Esophagus (tissue), 2 donors: ENCODE data around the gene RNF144B. TPM values are rescaled to one million over a fixed set of nuclear protein-coding genes. Genes with fewer than 3 reads are reported as not detected.
"Not testable (repeated sequence)": the region's sequence is repeated elsewhere in the genome, so short reads cannot be mapped to it uniquely, and the experiment has no call there.

ENCODE experiments used
- H3K27ac ChIP-seq, 2 donors: one replicate each; pipeline ENCODE4 v1.5.1; 2013; ENCODE audit warnings: low read depth in 2 of 2, mild to moderate bottlenecking in 2 of 2, inconsistent platforms in 1 of 2, low read length in 1 of 2, moderate library complexity in 1 of 2
- H3K27me3 ChIP-seq, 2 donors: one replicate each; pipeline ENCODE4 v1.6.1; 2013; ENCODE audit warnings: low read length in 2 of 2, control low read depth in 1 of 2, mild to moderate bottlenecking in 1 of 2; ENCODE audit not compliant: insufficient read depth in 2 of 2, control insufficient read depth in 1 of 2
- H3K36me3 ChIP-seq, 2 donors: one replicate each; pipeline ENCODE4 v1.6.1; 2013; ENCODE audit warnings: low read length in 1 of 2; ENCODE audit not compliant: control insufficient read depth in 2 of 2, insufficient read depth in 2 of 2
- H3K4me1 ChIP-seq, 2 donors: one replicate each; pipeline ENCODE4 v1.6.1; 2013; ENCODE audit warnings: low read length in 1 of 2; ENCODE audit not compliant: control insufficient read depth in 2 of 2, insufficient read depth in 2 of 2
- H3K4me3 ChIP-seq, 2 donors: one replicate each; pipeline ENCODE4 v1.5.1; 2013; ENCODE audit warnings: low read length in 2 of 2, mild to moderate bottlenecking in 2 of 2, low read depth in 1 of 2, moderate library complexity in 1 of 2
- H3K9me3 ChIP-seq, 2 donors: one replicate each; pipeline ENCODE4 v1.6.1; 2013; ENCODE audit warnings: mild to moderate bottlenecking in 2 of 2, low read depth in 1 of 2, low read length in 1 of 2, moderate library complexity in 1 of 2; ENCODE audit not compliant: control insufficient read depth in 2 of 2, insufficient read depth in 1 of 2
- WGBS, 2 donors: extraction: QIAGEN DNeasy Blood & Tissue Kit; methylation state at CpG; one replicate each; pipeline ENCODE4 v1.1.7; 2013; 5-methylcytosine and 5-hydroxymethylcytosine counted together
- polyA plus RNA-seq, 2 donors: library from polyadenylated mRNA; stranded (reverse); fragments of 200-250 nt; gene quantifications; one replicate each; pipeline ENCODE4 v1.2.3, GENCODE V29; 2013
- donor health status: healthy with polysubstance abuse.
- donor health status: Bipolar disorder and iron deficiency.

The RNF144B gene
- polyA plus RNA-seq, 2 donors, result 5.4 to 6.5 TPM

DNA sequence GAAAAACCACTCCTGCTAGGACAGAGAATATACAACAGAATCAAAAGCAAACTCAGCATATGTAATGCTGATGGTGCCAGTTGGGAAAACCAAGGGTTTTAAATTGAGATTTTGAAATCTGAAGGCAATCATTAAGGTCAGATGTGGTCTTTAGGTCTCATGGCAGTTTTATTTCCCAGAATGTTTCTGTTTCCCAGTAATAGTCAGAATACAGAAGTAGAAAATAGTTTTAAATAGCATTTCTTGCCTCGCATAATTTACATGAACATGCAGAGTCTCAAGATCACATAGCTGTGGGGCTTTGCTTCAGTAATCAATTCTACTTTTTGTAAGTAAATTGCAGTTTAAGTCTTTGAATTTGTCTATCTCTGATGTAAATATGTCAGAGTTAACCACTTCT, 58.1 kb downstream of the RNF144B start:
- Histone ChIP-seq H3K9me3 (no peaks in the 10 kb centered on the region), H3K4me1 (no peaks in the 10 kb centered on the region), H3K27ac (no peak overlapping the region), H3K27me3 (no peaks in the 10 kb centered on the region), H3K4me3 (no peak overlapping the region), H3K36me3 (no peaks in the 10 kb centered on the region)
- WGBS, 2 donors, result 84 to 93% methylated on average over 1 of the region's 1 CpG

DNA sequence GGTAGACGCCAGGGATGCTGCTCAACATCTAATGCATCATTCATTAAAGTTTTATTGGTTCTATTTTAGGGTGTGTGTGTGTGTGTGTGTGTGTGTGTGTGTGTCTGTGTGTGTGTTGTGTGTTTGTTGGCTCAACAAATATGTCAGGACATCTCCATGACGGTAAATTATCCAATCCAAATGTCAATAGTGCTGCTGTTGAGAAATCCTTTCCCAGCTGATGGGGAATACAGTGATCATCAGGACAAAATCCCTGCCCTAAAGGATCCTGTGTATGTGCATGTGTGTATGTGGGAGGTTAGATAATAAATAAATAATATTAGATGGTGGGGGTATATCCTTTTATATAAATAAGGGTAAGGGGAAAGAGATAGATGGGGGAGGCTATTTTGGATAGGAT, 59.6 kb downstream of the RNF144B start:
- no peak overlapping the region for H3K27ac ChIP-seq
- no peak overlapping the region for H3K4me3 ChIP-seq
- no peaks in the 10 kb centered on the region for H3K27me3 ChIP-seq
- H3K9me3 ChIP-seq, result no peaks in the 10 kb centered on the region
- WGBS, 2 donors, result 94 to 95% methylated on average over 2 of the region's 2 CpGs
- H3K36me3 ChIP-seq, result no peaks in the 10 kb centered on the region
- H3K4me1 ChIP-seq, result no peaks in the 10 kb centered on the region

DNA sequence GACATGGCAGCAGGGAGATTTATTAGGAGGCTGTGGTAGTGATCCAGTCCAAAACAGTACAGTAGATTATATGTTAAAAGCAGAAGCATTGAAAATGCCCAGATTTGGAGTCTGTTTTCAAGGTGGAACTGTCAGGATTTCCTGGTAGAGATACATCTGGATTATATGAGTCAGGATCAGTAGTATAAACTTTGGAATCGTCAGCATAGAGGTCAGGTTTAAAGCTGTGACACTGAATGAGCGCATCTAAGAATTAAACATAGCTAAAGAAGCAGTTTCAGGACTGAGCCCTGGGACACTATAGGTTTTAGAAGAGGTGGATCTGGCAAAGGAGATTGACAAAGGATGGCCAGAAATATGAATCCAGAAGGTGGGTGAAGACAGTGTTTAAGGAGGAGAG, 60.4 kb downstream of the RNF144B start:
- Histone ChIP-seq H3K36me3 (no peaks in the 10 kb centered on the region), H3K27ac (no peak overlapping the region), H3K4me1 (no peaks in the 10 kb centered on the region), H3K9me3 (no peaks in the 10 kb centered on the region), H3K27me3 (no peaks in the 10 kb centered on the region), H3K4me3 (no peak overlapping the region)
- WGBS, 2 donors, result 73 to 79% methylated on average over 2 of the region's 2 CpGs

DNA sequence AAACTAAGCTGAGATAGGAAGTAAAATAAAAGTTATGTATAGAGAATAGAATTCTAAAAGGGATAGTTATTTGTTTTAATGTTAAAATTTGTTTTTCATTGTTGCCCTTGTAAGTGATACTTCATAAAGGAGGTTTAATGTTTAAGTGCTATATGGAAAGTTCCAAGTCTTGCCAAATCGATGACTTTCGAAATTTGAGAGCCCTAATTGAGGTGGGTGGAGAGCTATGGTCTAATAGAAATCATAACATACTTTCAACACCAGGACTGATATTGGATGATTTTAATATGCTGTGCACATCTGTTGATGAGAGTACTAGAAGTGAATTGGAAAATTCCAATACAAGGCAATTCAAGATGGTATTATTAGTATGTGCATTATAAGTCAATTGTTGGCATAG, 64.6 kb downstream of the RNF144B start:
- WGBS, 2 donors, result 92 to 93% methylated on average over 2 of the region's 2 CpGs
- H3K4me1 ChIP-seq, result no peaks in the 10 kb centered on the region
- H3K9me3 ChIP-seq, result no peaks in the 10 kb centered on the region
- no peak overlapping the region for H3K4me3 ChIP-seq
- H3K36me3 ChIP-seq, result no peaks in the 10 kb centered on the region
- H3K27me3 ChIP-seq, result no peaks in the 10 kb centered on the region
- H3K27ac ChIP-seq, result no peak overlapping the region

DNA sequence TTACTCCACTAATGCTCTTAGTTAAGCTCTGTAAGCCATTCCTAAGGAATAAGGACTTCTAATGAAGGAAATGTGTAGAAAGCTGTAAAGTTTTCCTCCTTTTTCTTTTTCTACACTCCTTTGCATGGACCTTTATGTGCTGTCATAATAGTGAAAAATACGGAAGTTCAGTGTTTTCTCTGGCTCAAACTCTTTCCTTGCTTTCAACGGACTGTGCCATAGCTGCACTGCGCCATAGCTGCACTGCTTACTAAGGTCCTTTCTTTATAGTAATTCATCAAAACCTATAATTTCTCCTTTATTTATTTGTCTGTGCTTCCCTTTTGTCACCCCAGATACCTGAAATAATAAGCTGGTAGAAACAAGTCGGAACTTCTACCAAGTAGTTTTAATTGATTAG, 67.3 kb downstream of the RNF144B start:
- no peak overlapping the region for H3K27ac ChIP-seq
- H3K9me3 ChIP-seq, result no peaks in the 10 kb centered on the region
- no peak overlapping the region for H3K4me3 ChIP-seq
- H3K27me3 ChIP-seq, result no peaks in the 10 kb centered on the region
- 80% methylated on average over 4 of the region's 4 CpGs for WGBS, 2 donors
- peaks cover 0 to 3% of the 10 kb centered on the region in 2 donors for H3K36me3 ChIP-seq
- H3K4me1 ChIP-seq, result no peaks in the 10 kb centered on the region

DNA sequence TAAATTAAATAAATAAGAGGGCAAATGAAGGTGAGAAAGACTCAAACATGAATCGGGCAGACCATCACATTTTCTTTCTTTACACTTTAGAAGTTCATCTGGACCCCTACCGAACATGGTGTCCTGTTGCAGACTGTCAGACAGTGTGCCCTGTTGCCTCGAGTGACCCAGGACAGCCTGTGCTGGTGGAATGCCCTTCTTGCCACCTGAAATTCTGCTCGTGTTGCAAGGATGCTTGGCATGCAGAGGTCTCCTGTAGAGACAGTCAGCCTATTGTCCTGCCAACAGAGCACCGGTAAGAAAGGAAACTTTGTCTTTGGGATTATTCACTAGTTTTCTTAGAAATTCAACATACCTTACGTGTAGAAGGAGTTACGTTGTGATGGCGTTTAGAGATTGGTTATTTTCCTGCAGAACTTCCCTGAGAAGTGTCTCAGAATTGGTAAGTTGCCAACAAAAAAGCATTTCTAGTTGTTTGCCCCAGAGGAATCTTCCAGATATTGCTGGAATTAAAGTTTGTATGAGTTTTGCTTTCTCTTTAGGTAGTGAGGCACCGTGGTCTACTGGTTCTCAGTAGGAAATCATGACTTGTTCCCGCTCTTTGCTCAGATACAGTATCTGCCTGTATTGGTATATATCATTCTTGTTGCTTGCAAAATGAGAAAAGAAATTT, 70.1 kb downstream of the RNF144B start:
- Histone ChIP-seq H3K36me3 (peaks cover 3% of the 10 kb centered on the region in 2 donors), H3K4me3 (no peak overlapping the region), H3K9me3 (no peaks in the 10 kb centered on the region), H3K4me1 (no peaks in the 10 kb centered on the region), H3K27ac (no peak overlapping the region), H3K27me3 (no peaks in the 10 kb centered on the region)
- 74 to 77% methylated on average over 10 of the region's 10 CpGs for WGBS, 2 donors

DNA sequence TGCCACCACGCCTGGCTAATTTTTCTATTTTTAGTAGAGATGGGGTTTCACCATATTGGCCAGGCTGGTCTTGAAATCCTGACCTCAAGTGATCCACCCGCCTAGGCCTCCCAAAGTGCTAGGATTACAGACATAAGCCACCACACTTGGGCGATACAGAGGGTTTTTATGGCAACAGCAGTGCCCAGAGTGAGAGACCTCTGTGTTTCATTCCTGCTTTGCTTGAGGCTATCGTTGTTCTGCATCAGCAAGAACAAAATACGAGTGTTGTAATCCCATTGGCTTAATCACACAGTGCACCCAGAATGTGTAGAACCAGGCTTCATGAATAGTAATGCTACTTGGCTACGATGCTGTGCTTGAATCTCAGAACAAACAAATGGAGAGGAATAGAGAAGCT, 70.9 kb downstream of the RNF144B start:
- not testable (repeated sequence) for H3K4me1 ChIP-seq, H3K27ac ChIP-seq, H3K9me3 ChIP-seq, H3K27me3 ChIP-seq, H3K4me3 ChIP-seq, H3K36me3 ChIP-seq
- WGBS, 2 donors, result 71 to 84% methylated on average over 6 of the region's 6 CpGs

DNA sequence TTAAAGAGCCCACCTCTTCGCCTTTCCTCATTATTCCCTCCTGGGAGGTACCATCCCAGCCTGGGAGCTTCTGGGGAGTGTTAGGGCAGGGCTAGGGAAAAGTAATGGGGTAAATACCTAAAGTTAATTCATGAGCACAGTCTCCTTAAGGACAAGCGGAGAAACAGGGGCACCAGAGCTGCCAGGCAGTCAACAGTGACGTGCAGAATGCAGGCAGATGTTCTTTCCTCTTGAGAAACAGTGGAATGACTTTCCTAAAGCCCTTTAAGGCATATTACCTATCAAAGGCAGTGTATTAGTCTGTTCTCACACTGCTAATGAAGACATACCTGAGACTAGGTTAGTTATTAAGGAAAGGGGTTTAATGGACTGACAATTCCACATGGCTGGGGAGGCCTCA, 76.3 kb downstream of the RNF144B start:
- 97 to 98% methylated on average over 3 of the region's 3 CpGs for WGBS, 2 donors
- H3K9me3 ChIP-seq, result no peaks in the 10 kb centered on the region
- no peak overlapping the region for H3K27ac ChIP-seq
- H3K4me1 ChIP-seq, result no peaks in the 10 kb centered on the region
- H3K4me3 ChIP-seq, result no peak overlapping the region
- no peaks in the 10 kb centered on the region for H3K27me3 ChIP-seq
- peaks cover 11 to 14% of the 10 kb centered on the region in 2 donors for H3K36me3 ChIP-seq

DNA sequence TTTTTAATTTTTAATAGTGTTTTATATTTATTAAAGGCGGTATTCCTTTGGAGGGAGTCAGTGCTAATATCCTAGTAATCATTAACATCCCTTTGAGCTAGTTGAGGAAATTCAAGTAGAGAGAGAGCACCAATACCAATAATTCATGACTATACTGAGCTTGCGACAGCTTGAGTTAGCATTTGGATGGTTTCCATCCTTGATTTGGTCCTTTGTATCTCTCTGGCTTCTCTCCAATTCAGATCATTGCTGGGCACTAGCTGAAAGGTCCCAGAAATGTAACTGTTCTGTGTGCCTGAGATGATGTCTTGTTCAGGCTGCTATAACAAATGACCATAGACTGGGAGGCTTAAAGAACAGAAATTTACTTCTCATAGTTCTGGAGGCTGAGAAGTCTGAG, 77.0 kb downstream of the RNF144B start:
- no peaks in the 10 kb centered on the region for H3K27me3 ChIP-seq
- no peak overlapping the region for H3K27ac ChIP-seq
- no peaks in the 10 kb centered on the region for H3K4me1 ChIP-seq
- no peak overlapping the region for H3K4me3 ChIP-seq
- 74 to 88% methylated on average over 2 of the region's 2 CpGs for WGBS, 2 donors
- peaks cover 11 to 13% of the 10 kb centered on the region in 2 donors for H3K36me3 ChIP-seq
- no peaks in the 10 kb centered on the region for H3K9me3 ChIP-seq

DNA sequence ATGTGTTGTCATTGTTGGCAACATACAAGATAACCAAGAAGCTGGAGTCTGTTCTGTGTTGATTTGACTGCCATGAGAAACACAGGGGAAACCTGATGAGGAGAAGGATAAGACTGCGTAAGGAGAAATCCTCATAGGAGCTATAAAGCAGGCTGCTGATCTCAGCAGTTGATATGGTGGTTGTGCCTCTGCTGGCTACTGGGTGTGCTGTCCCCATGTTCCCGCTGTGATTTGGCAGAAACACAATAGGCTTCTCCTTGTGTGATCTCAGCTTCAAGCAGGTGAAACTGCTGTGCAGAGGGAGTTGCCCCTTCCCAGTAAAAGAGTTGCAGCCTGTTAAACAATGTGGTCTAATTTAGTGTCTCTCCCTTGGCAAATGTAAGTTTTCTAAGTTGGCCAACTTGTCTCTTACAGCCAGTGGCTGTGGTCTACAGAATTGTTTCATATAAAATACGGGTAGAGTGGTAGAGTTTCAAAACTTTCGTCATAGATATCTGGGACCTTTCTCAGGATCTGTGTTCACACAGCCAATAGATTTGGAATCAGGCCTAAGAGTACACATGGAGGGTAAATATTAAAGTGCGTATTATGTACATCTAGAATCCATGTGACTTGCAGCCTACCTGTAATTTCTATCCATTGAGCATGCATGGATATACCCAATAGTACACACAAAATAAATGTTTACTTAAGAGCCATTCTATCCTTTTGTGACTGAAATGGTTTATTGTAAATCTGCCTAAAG, 78.4 kb downstream of the RNF144B start:
- Histone ChIP-seq H3K27me3 (no peaks in the 10 kb centered on the region), H3K4me1 (no peaks in the 10 kb centered on the region), H3K4me3 (no peak overlapping the region), H3K9me3 (no peaks in the 10 kb centered on the region), H3K27ac (no peak overlapping the region), H3K36me3 (peaks cover 11 to 13% of the 10 kb centered on the region in 2 donors)
- 85 to 90% methylated on average over 5 of the region's 5 CpGs for WGBS, 2 donors
